Testis (tissue), 2 donors: ENCODE results near the gene C12orf75.

Experiments used
- CTCF ChIP-seq, 3 experiments: fragments of 450-650 bp in 2 of 3; fragments of 200-600 bp in 1 of 3; sonication (generic) in 1 of 3; IDR thresholded peaks; one replicate each; pipeline ENCODE4 v1.5.1; 2016 to 2019; ENCODE audit warnings: antibody characterized with exemption in 3 of 3, mild to moderate bottlenecking in 2 of 3, moderate library complexity in 1 of 3
- POLR2A ChIP-seq: fragments of 450-650 bp; IDR thresholded peaks from one replicate; pipeline ENCODE4 v1.6.1; 2017; ENCODE audit warnings: antibody characterized with exemption, mild to moderate bottlenecking, moderate library complexity

GRCh38 chr12:105352052-105352451 is 21.6 kb downstream of the C12orf75 start:
- TF ChIP-seq CTCF (IDR thresholded peaks at IDR 0.05) (no peak), POLR2A (no peak)
